NOMO-1 treated with dmso at 0.1 percent for 144 hours (cell line): ENCODE measurements around the gene AKT3.
A peak's percentile ranks its signal among the peaks of the same experiment; 100 is the strongest.

Experiments
- DNase-seq: peaks from one replicate; lab custom pipeline; 2025; ENCODE audit not compliant: unreplicated experiment; lab: John Stamatoyannopoulos, UW

The AKT3 gene

DNA sequence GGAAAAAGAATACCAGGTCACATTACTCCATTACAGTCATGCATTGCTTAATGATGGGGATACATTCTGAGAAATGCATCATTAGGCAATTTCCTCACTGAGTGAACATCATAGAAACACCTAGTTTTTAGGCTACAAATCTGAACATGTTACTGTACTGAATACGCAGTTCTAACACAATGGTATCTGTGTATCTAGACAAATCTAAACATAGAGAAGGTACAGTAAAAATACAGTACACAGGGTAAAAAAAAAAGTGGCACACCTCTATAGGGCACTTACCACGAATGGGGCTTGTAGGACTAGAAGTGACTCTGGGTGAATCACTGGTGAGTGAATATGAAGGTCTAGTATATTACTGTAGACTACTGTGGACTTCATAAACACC, 115.7 kb downstream of the AKT3 start:
- DNase-seq: peak; percentile 16

DNA sequence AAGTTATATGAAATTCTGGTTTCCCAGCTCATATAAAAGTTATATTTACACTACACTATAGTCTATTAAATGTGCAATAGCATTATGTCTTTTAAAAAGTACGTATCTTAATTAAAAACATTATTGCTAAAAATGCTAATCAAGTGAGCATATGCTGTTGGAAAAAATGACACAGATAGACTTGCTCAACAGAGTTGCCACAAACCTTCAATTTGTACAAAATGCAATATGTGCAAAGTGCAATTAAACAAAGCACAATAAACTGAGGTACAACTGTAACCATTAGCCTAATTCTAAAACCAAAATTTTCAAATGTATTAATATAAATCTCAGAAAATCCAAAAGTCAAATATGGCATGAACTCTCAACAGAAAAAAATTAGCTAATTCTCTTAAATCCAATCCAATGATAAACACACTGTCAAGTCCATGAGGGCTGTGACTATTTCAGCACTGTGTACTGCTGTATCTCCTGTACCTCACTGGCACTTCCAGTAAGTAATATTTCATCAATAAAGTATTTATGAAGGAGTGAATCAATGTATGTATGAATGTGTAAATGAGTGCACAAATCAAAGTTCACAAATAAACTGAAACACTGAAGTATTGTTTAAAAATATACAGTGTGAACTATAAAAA, 116.3 kb downstream of the AKT3 start:
- DNase-seq: no peak

DNA sequence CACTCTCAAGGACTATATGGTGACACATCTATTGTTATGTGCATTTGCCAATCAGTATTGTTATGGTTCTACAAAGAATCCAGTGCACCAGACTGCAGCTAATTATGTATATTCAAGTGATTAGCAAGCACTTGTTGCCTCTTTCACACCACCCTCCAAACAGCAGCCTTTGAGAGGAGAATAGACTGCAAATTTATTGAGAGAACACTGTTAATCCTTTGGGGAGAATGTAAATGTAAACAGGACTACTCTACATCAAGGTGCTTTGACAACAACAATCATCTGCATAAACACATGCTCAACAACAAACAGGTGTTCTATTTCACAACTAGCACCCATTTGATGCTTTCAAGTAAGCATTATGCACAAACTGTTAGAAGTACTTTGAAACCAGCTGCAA, 117.4 kb downstream of the AKT3 start:
- no peak for DNase-seq

DNA sequence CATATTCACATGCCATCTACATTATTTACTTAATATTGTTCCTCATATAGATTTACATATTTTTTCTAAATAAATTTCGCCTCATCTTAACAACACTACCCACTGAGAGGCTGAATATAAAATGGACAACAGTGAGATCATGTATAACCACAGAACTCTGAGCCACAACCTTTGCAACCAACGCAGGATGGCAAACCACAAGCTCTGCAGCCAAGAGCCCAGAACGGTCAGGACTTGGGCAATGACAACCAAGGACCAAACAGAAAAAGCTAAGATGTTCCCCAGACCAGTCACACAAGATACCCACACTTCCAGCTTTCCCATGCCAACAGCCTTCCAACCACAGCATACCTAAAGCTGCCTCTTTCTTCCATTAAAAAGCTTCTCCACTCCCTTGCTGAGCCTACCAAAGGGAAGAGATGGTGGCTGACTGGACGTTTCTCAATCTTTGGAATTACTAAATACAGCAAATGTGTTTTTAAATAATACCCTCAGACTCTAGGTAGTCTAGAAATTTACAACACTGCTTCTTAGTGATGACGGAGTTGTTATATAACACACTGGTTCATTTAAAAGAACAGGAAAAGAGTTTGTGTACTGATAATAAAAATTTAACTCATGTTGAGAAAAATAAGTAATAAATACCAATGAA, 117.9 kb downstream of the AKT3 start:
- peak; percentile 50 for DNase-seq

DNA sequence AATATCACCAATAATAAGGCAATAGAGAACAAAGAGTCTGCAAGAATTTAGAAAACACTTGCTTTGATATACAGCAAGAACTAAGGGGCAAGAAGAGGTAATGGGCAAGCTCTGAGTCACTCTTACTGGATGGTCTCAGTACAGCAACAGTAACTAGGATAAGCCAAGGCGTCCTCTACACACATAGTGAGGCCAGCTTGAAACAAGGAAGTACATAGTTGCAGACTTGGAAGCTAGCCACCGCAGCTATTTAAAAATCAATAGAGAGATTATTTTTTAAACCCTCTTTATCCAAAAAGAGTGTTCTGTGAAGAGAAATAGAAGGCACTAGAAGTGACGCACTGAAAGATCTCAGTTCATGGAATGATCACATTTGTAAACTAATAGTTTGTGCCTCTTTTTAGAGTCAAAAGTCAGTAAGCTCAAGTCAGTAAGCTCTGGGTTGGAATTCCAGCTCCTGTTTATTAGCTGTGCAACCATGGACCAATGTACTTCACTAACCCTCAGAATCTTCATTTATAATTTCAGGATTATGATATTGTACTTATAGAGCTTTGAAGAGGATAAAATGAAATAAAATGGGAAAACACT, 118.6 kb downstream of the AKT3 start:
- peak; percentile 86 for DNase-seq

DNA sequence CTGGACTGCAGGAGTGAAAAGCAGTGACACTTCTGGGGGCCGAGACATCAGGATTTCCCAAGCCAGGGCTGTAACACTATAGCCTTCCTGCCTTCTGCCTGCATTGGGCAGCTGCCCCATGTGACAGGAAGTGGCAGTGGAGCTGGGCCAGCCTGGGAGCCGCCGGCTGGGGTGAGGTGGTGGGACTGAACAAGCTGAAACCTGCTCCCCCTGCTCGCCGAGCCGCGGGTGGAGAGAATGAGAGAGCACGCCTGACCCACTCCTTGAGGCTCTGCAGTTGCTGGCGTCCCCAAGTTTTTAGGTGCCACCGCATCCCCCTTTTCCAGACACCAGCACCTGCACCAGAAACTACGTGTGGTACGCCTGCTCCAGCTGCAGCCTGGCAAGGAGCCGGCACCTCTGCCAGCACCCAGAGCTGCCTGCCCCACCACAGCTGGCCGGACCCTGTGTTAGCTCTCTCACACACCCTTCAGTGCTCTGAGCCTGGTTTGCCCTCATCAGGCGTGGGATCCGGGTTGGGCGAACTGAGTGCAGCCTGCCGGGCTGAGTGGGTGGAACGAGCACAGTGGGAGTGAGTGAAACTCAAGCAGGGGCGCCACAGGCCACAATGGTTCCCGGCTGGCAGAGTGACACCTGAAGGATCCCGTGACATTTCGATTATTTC, 119.4 kb downstream of the AKT3 start:
- peak; percentile 44 for DNase-seq

DNA sequence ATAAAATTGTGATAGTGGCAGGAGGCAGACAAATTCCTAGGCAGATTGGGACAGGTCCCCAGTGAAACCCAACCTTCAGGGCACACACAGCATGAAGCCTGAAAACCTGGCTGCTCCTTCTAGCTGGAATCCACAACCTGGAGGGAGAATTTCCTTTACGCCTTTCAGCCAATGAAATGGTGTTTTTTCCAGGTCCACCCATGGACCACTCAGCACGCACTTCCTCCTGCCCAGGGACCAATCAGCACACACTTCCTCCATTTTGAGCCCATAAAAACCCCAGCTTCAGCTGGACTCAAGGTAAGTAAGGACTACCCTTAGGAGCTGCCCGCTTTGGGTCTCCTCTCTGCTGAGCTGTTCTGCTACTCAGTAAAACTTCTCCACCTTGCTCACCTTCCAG, 120.1 kb downstream of the AKT3 start:
- DNase-seq: peak; percentile 43

DNA sequence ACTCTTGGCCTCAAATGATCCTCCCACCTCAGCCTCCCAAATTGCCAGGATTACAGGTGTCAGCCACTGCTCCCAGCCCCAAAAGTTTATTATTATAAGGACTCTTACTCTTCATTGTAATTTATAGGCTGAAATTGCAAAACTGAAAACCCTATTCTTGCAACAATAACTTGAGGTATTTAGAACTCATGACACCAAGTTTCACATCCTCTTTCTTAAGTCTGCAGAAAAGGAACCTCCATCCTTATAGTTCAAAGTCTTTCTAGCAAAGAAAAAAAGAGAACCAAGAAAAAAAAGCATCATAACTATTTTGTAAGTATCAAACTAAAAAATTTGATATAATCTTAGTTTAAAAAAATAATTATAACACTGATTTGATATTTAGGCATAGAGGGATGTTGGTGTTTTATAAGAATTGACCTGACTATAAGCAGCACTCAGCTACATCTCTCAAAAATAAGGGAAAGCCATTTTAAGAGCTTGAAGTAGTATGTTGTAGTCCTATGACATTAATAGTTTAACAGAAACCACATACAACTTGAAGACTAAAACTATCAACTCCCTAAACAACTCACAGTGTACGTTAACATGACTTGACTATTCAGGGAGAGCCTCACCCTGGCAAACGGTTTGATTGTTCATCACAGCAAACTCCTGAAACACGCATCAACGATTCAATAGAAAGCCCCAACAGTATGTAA, 122.4 kb downstream of the AKT3 start:
- DNase-seq: peak; percentile 85

DNA sequence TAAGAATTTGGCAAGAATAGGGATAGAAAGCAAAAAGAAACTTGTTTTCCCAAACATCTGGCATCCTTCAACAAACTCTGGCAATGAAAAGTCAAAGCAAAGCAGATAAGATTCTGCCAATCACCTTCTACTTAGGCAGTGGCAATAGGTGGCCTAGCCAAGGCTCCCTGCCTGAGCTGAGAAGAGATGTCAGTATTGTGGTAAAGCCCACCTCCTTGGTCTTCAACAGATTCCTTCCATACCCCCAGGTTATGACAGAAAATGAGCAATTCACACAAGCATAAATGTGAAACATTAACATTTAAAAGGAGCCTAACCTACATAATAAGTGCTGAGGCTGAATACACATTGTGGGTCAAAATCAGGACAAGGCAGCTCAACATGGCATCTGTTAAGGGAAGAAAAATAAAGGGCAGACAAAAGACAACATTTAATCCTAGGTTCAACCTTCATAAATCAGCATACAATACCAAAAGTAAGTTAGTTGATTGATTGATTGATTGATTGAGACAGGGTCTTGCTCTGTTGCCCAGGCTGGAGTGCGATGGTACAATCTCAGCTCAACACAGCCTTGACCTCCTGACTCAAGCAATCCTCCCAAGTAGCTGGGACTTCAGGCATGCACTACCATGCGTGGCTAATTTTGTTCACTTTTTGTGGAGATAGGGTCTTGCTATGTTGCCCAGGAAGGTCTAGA, 123.1 kb downstream of the AKT3 start:
- DNase-seq: no peak

DNA sequence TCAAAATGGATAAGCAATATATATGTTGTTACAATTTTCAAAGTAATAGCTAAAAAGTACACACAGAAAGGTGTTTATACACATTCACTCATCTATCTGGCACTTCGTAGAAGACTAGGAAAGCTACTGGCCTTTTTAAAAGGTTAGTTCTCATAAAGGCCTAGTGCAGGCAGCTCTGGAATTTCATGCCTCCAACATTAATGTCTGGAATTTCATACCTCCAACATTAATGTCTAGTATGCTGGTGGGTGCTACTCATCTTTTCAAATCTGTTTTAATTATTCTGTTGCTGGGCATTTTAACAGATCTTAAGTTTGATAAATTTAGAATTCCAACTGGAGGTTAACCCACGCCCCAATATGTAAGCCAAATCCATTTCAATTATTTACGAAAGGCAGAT, 124.2 kb downstream of the AKT3 start:
- DNase-seq: no peak

DNA sequence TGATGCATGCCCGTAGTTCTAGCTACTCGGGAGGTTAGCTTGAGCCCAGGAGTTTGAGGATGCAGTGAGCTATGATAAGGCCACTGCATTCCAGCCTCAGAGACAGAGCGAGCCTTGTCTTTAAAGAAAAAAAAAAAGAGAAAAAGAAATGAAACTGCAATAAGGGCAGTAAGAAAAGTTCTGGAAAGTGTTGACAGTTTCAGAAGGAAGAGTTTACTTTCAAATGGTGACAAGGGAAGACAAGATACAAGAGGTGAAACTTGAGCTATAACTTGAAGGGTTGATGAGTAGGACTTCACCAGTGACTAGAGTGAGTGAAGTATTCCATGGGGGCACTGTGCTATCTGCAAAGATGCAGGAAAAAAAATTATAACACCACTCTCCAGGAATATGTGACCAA, 125.0 kb downstream of the AKT3 start:
- no peak for DNase-seq

DNA sequence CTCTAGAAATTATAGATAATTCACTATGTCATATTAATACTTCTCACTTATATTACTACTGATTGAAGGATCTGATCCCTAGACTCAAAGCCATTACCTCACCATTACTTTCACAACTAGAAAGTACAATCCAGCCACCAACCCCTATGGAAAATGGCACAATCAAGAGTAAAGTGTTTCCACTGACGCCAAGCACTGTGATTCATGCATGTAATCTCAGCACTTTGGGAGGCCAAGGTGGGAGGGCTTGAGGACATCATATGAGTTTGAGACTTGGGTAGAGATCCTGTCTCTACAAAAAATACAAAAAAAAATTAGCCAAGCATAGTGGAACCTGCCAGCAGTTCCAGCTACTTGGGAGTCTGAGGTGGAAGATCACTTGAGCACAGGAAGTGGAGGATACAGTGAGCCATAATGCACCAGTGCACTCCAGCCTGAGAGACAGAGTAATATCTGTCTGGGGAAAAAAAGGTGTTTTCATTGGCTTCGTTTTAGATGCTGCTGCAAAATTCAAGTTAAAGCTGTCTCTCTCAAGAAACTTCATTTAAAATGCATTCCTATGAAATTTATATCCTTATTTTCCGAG, 126.5 kb downstream of the AKT3 start:
- DNase-seq: no peak

DNA sequence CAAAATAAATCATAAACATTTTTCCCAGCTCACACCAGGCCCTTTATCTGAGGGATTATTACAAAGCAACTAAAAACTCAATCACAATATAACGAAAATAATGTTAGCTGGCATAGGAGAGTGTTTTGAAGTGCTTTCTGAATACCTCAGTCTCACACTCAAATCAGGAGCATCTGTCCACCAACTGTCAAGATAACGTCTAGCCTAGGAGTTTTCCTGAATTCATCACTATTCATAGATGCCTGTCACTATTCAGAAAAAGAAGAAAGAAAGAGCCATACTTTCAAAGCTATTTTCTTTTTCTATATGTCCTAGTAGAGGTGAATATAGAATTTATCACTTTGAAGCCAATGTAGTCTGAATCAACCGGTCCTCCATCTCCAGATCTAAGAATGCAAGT, 127.0 kb downstream of the AKT3 start:
- DNase-seq: no peak

DNA sequence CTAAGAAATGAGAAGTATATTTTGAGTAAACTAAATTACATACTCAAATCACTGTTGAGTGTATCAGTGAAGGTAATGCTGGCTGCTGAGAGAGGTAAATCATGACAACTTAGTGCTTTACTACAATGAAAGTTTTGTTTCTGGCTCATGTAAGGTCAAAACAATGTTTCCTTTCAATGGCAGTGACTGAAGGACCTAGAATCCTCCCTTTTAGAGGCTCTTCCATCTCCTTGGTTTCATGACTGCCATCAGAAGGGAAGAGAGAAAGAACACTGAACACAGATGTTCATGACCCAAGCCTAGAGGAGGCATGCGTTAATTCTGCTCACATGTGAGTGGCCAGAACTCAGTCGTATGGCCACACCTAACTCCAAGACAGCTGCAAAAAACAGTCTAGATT, 130.6 kb downstream of the AKT3 start:
- no peak for DNase-seq

DNA sequence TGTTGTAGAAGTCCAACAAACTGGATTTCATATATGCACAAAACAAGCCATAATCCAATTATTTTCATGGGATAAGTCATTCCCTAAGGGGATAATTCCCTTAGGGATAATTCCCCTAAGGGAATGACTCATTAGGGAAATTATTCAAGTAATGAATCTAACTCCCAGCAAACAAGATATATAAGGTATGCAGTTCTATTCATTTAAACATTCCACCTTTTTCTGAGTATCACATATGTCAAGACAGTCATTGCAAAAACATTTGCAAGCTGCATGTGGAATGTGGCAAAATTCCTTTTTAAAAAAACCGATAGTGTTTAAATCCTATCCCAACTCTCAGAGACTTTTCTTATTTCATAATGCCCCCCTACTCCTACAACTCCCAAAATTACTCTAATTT, 131.2 kb downstream of the AKT3 start:
- DNase-seq: no peak

DNA sequence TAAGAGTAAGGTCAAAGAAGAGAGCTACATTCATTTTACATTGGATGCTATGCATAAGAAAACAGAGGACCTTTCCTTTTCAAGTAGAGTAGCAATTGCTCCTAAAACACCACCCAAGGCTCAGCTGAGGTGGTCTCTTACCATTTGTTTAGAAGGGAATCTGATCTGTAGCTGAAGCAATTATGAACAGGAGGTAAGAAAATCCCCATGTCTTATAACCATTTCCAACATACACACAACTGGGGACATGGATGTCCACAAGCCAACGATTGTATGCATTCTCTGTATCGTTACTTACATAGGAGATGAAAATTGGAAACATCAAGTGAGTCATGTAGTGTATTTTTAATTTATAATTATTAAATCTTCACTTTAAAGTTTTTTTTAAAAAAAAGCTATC, 132.0 kb downstream of the AKT3 start:
- no peak for DNase-seq

DNA sequence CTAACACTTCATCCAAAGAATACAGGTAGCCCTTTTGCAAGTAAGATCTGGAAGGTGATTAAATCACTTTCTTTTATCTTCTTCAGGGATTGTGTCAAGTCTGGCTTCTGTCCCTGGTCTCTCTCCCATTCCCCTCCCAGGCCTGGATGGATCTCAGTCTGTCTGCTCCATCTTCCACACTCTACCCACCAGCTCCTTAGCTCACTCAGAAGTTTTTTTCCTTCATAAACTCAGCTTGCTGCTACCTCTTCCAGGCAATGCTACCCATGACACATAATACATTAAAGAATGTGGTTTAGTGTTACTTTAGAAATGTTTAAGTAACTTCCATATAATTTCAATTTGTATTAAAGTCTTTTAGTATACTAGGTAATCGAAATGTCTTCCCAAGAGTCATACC, 133.1 kb downstream of the AKT3 start:
- no peak for DNase-seq

DNA sequence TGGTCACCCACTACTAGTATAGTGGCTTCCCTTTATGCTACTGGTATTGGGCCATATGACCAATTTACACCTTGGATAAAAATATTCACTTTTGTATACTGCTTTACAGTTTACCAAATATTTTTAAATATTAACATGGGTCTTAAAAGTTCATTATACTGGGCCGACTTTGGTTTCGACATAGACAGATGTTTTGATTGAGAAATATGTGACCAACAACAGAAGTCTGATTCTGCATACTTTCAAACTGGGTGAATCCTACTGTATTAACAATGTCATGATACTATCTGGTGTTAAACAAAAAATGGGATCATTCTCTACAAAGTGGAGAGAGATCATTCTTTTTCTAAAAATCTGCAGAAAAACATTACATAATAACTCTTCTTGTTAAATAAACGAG, 134.8 kb downstream of the AKT3 start:
- no peak for DNase-seq

DNA sequence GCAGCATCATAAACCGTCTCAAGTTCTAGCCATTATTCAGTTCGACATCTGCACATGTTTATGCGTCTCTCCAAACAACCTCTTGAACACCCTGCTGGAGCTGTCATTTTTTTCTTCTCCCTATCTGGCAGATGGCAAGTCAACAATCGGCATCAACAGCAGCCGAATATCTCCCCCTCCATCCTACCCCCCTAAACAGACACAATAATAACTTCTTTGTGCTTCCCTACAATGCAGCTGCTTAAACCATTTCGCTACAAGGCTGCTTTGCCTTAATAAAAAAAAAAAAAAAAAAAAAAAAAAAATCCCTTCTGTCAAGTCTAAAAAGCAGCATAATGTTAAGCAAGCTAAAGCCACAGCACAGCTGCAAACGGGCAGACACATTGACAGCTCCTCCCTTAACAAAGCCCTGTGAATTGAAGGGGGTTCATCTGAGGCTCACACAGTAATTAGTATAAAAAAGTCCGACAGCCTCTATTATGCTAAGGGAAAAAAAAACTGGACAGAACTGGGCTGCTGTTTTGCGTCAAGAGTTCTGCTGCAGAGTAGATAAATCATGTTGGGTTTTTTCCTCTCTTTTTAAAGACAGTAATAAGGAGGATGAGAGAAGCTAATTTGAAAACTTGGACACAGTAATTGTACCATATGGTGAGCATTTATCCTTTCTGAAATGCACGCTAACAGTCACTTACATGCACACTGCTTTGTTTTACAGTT, 136.4 kb downstream of the AKT3 start:
- peak; percentile 80 for DNase-seq

DNA sequence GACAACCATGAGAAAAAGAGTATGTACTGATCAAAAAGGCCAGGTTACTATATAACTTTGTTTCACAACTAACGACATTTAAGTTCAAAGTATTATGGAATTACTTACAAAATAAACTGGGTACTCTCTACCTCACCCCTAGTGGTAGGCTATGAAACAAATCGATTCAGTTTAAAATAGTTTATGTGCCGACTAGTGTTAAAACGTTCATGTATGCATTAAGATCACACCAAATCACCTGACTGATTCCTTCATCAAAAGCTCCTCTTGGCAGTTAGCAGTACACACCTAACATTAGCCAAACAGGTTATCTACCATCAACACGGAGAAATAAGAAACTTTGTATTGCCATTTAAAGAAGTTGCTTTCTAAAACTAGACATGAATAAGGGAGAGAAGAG, 137.1 kb downstream of the AKT3 start:
- DNase-seq: peak; percentile 59
